Neural cell (in vitro differentiated cells): Measurements from ENCODE around the gene SNTA1. TPM values are rescaled to one million over a fixed set of nuclear protein-coding genes. Genes with fewer than 3 reads are reported as not detected.

Source experiments
- H2AFZ ChIP-seq: fragments of 200-600, 300-800 bp; sonication (generic), shearing (Covaris generic); 2 replicates; pipeline ENCODE4 v1.6.0; 2014; ENCODE audit warnings: low read depth, mild to moderate bottlenecking, antibody characterized with exemption, low read length, moderate library complexity
- H3F3A ChIP-seq: fragments of 200-600 bp; shearing (Covaris generic); 2 replicates; pipeline ENCODE4 v1.6.1; 2016; ENCODE audit warnings: mild to moderate bottlenecking, moderate library complexity, mixed read lengths, antibody characterized with exemption, low read length; ENCODE audit not compliant: insufficient read depth, poor library complexity, severe bottlenecking
- H3K27ac ChIP-seq: fragments of 200-600, 300-800 bp; sonication (generic), shearing (Covaris generic); 2 replicates; pipeline ENCODE4 v1.5.1; 2014; ENCODE audit warnings: mild to moderate bottlenecking, low read length, moderate library complexity
- H3K27me3 ChIP-seq: fragments of 300-800, 200-600 bp; sonication (generic), shearing (Covaris generic); 2 replicates; pipeline ENCODE4 v1.6.0; 2014; ENCODE audit warnings: mild to moderate bottlenecking, low read depth, low read length, moderate library complexity; ENCODE audit not compliant: insufficient read depth
- H3K36me3 ChIP-seq: fragments of 300-800, 200-600 bp; sonication (generic), shearing (Covaris generic); 2 replicates; pipeline ENCODE4 v1.5.1; 2014; ENCODE audit warnings: mild to moderate bottlenecking, antibody characterized with exemption, low read length, moderate library complexity; ENCODE audit not compliant: insufficient read depth
- H3K4me2 ChIP-seq: fragments of 300-800, 200-600 bp; sonication (generic), shearing (Covaris generic); 2 replicates; pipeline ENCODE4 v1.6.0; 2014; ENCODE audit warnings: mild to moderate bottlenecking, low read length
- H3K4me3 ChIP-seq: fragments of 300-800, 200-600 bp; sonication (generic), shearing (Covaris generic); 2 replicates; pipeline ENCODE4 v1.5.1; 2014; ENCODE audit warnings: mild to moderate bottlenecking, low read length, moderate library complexity
- H3K79me2 ChIP-seq: fragments of 200-600 bp; shearing (Covaris generic); replicated peaks from 2 replicates; pipeline ENCODE4 v1.6.0; 2014; ENCODE audit warnings: mild to moderate bottlenecking, low read length, moderate library complexity; ENCODE audit not compliant: insufficient read depth
- H3K9ac ChIP-seq: fragments of 300-800, 200-600 bp; sonication (generic), shearing (Covaris generic); 2 replicates; pipeline ENCODE4 v1.6.1; 2016; ENCODE audit warnings: mild to moderate bottlenecking, low read length, mixed read lengths
- H3K9me2 ChIP-seq: fragments of 200-600 bp; shearing (Covaris generic); 2 replicates; pipeline ENCODE4 v1.6.1; 2016; ENCODE audit warnings: mild to moderate bottlenecking, low read length, mixed read lengths; ENCODE audit not compliant: insufficient read depth
- H3K9me3 ChIP-seq: fragments of 200-600, 300-800 bp; sonication (generic), shearing (Covaris generic); 2 replicates; pipeline ENCODE4 v1.6.1; 2016; ENCODE audit warnings: mild to moderate bottlenecking, mixed run types, low read length, moderate library complexity, mixed read lengths
- H4K20me1 ChIP-seq: fragments of 200-600 bp; shearing (Covaris generic); 2 replicates; pipeline ENCODE4 v1.6.1; 2016; ENCODE audit warnings: mild to moderate bottlenecking, mixed run types; ENCODE audit not compliant: insufficient read depth
- CTCF ChIP-seq: fragments of 450-650 bp; IDR thresholded peaks from 2 replicates; pipeline ENCODE4 v1.5.1; 2014; ENCODE audit warnings: antibody characterized with exemption, mild to moderate bottlenecking, moderate library complexity; ENCODE audit not compliant: poor library complexity, severe bottlenecking
- EP300 ChIP-seq: fragments of 450-650 bp; conservative IDR thresholded peaks from 2 replicates; pipeline ENCODE4 v1.6.1; 2014; ENCODE audit warnings: antibody characterized with exemption, mild to moderate bottlenecking, moderate library complexity; ENCODE audit not compliant: poor library complexity, severe bottlenecking
- EZH2 ChIP-seq: fragments of 200-600, 300-800 bp; shearing (Covaris generic), sonication (generic); IDR thresholded peaks from 2 replicates; pipeline ENCODE4 v1.6.1; 2014; ENCODE audit warnings: antibody characterized with exemption, low read length, borderline replicate concordance, mild to moderate bottlenecking; ENCODE audit not compliant: insufficient read depth, poor library complexity, severe bottlenecking
- MXI1 ChIP-seq: fragments of 450-650 bp; conservative IDR thresholded peaks from 2 replicates; pipeline ENCODE4 v1.6.1; 2014; ENCODE audit warnings: antibody characterized with exemption, mild to moderate bottlenecking; ENCODE audit not compliant: poor library complexity, severe bottlenecking
- POLR2AphosphoS5 ChIP-seq: IDR thresholded peaks from 2 replicates; pipeline ENCODE4 v1.6.1; 2012
- RAD21 ChIP-seq: fragments of 450-650 bp; conservative IDR thresholded peaks from 2 replicates; pipeline ENCODE4 v1.6.1; 2014; ENCODE audit warnings: antibody characterized with exemption, mild to moderate bottlenecking, moderate library complexity
- REST ChIP-seq: IDR thresholded peaks from 2 replicates; pipeline ENCODE4 v1.6.1; 2012; ENCODE audit warnings: borderline replicate concordance
- SMC3 ChIP-seq: fragments of 450-650 bp; conservative IDR thresholded peaks from 2 replicates; pipeline ENCODE4 v1.6.1; 2014; ENCODE audit warnings: antibody characterized with exemption, mild to moderate bottlenecking, moderate library complexity; ENCODE audit not compliant: poor library complexity
- TAF1 ChIP-seq: IDR thresholded peaks from 2 replicates; pipeline ENCODE4 v1.6.1; 2012; ENCODE audit warnings: low read depth
- polyA plus RNA-seq: library from polyadenylated mRNA; depleted of rRNA; stranded (reverse); fragments of >200 nt; gene quantifications from 2 replicates; pipeline ENCODE4 v1.2.3, GENCODE V29; 2014

The SNTA1 gene
- polyA plus RNA-seq, 1 donor from 2014 or later: 7.2 TPM

DNA sequence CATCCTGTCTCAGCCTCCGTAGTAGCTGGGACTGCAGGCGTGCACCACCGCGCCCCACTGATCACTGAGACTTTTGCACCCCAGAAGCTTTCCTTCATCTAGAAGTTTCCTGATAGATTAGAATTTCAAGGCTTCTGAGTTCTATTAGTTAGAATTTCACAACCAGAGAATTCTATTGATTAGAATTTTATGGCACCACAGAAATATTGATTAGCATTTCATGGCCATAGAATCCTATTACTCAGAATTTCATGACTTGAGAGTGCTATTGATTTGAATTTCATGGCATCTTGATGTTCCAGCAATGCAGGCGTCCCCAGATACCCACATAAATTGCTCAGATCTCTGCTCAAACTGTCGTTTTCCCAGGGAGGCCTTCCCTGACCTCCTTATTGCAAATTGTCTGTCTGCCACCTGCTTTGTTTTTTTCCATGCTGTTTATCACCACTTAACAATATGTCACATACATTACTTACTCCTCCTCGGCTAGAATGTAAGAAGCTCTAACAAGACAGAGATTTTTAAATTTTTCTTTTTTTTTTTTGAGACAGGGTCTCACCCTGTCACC lies 29.4 kb upstream of the SNTA1 start:
- H3K36me3 ChIP-seq: no peaks in the 10 kb centered on the region
- H3K4me3 ChIP-seq: no peak overlapping the region
- no peak for TF ChIP-seq MXI1
- no peak for TF ChIP-seq CTCF
- no peak for TF ChIP-seq EZH2
- TF ChIP-seq TAF1: no peak
- TF ChIP-seq EP300: no peak
- TF ChIP-seq REST: no peak
- no peak for TF ChIP-seq POLR2AphosphoS5
- TF ChIP-seq SMC3: no peak
- no peak for TF ChIP-seq RAD21
- no peaks in the 10 kb centered on the region for H3K9me2 ChIP-seq
- no peaks in the 10 kb centered on the region for H3K27me3 ChIP-seq
- no peak overlapping the region for H3K27ac ChIP-seq
- H4K20me1 ChIP-seq: no peaks in the 10 kb centered on the region
- H3K79me2 ChIP-seq: no peaks in the 10 kb centered on the region
- H3K9me3 ChIP-seq: no peaks in the 10 kb centered on the region
- H3F3A ChIP-seq: no peaks in the 10 kb centered on the region
- H2AFZ ChIP-seq: no peak overlapping the region
- no peak overlapping the region for H3K9ac ChIP-seq
- no peak overlapping the region for H3K4me2 ChIP-seq

DNA sequence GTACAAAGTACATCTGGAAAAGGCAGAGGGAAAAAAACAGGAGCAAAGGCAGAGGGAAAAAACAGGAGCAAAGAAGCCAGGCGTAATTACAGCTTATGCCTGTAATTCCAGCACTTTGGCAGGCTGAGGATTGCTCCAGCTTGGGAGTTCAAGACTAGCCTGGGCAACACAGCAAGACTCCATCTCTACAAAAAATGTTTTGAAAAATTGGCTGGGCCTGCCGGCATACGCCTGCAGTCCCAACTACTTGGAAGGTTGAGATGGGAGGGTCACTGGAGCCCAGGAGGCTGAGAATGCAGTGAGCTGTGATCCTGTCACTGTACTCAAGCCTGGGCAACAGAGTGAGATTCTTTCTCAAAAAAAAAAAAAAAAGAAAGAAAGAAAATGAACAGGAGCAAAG lies 27.3 kb upstream of the SNTA1 start:
- TF ChIP-seq EZH2: no peak

More for the DNA sequence above, 27.3 kb upstream of the SNTA1 start:
- Histone ChIP-seq H3K27ac (no peak overlapping the region), H3K36me3 (no peaks in the 10 kb centered on the region), H3K9me3 (no peaks in the 10 kb centered on the region), H4K20me1 (no peaks in the 10 kb centered on the region), H2AFZ (no peak overlapping the region), H3K79me2 (no peaks in the 10 kb centered on the region), H3F3A (no peaks in the 10 kb centered on the region), H3K27me3 (no peaks in the 10 kb centered on the region), H3K4me2 (no peak overlapping the region), H3K9ac (no peak overlapping the region), H3K4me3 (no peak overlapping the region), H3K9me2 (no peaks in the 10 kb centered on the region)
